ENCODE measurements around the gene MAP2K5. TPM values are rescaled to one million over a fixed set of nuclear protein-coding genes. Genes with fewer than 3 reads are reported as not detected.

Gene MAP2K5
- total RNA-seq, 1 donor from 2014 or later: 19.6 TPM

DNA sequence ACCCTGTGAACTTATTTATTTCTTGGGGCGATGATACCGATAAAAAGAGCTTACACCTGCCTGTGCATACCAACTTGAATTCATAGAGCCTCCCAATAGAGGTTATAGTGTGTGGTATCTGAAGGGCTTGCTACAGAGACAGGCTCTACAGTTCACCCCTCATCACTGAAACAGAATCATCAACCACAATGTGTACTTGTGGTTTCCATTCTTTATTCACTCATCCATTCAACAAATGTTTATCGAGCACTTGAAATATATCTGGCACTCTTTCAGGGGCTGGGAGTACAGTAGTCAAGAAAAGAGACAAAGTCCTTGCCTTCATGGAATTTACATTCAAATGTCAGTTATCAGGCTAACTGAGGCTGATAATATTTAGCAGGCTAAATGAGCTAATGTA is 148.4 kb downstream of the MAP2K5 start:
- Mint-ChIP-seq H3K27me3 (ENCODE audit: low read depth) (peaks cover 16% of the 10 kb centered on the region), H3K4me3 (no peak overlapping the region), H3K9me3 (peaks cover under 1% of the 10 kb centered on the region), H3K27ac (ENCODE audit: unreplicated experiment) (no peak overlapping the region), H3K36me3 (ENCODE audit: low read depth) (peaks cover 11% of the 10 kb centered on the region), H3K4me1 (peaks cover 25% of the 10 kb centered on the region)
- DNase-seq (ENCODE audit: low read depth, low spot score): no peak
- TF ChIP-seq, protein P1, sequence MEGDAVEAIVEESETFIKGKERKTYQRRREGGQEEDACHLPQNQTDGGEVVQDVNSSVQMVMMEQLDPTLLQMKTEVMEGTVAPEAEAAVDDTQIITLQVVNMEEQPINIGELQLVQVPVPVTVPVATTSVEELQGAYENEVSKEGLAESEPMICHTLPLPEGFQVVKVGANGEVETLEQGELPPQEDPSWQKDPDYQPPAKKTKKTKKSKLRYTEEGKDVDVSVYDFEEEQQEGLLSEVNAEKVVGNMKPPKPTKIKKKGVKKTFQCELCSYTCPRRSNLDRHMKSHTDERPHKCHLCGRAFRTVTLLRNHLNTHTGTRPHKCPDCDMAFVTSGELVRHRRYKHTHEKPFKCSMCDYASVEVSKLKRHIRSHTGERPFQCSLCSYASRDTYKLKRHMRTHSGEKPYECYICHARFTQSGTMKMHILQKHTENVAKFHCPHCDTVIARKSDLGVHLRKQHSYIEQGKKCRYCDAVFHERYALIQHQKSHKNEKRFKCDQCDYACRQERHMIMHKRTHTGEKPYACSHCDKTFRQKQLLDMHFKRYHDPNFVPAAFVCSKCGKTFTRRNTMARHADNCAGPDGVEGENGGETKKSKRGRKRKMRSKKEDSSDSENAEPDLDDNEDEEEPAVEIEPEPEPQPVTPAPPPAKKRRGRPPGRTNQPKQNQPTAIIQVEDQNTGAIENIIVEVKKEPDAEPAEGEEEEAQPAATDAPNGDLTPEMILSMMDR (conservative IDR thresholded peaks at IDR 0.05): no peak

DNA sequence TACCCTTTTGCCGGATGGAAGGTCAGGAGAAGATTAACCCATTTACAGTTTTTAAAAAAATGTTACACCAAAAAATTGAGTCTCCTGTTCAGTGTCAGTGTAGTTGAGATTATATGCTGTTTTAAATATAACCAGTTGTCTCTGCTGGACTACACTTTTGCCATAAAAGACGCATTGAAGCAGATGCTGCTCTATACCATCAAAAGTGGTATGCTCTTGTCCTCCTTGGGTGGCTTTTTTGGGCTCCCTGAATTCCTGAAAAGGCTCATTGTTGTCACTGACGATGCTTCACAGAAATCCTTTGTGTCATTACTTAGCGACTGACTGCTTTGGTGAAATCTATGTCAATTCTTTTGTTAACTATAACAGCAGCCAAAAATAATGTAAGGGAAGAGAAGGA is 148.9 kb downstream of the MAP2K5 start:
- Mint-ChIP-seq H3K4me1 (peaks cover 25% of the 10 kb centered on the region), H3K9me3 (no peaks in the 10 kb centered on the region), H3K4me3 (no peak overlapping the region), H3K36me3 (ENCODE audit: low read depth) (peaks cover 9% of the 10 kb centered on the region), H3K27me3 (ENCODE audit: low read depth) (peaks cover 16% of the 10 kb centered on the region), H3K27ac (ENCODE audit: unreplicated experiment) (no peak overlapping the region)
- TF ChIP-seq, protein P1 (conservative IDR thresholded peaks at IDR 0.05): no peak
- DNase-seq (ENCODE audit: low read depth, low spot score): no peak

DNA sequence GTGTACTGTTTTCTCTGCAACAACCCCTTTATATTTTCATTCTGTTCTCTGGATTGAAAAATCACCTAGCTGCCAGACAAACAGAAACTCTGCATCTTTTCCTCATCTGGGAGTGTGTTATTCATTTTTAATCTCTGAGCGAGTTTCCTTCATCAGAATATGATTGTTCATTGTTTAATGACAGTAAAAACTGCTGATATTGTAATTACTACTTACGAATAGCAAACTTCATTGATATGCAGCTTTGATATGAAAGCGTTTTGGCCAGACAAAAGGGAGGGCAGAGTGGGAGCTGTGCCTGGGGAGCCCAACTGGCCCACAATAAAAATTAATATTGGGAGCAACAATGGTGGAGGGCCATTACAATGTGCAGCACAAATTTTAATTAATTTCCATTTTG is 150.1 kb downstream of the MAP2K5 start:
- DNase-seq (ENCODE audit: low read depth, low spot score): no peak

DNA sequence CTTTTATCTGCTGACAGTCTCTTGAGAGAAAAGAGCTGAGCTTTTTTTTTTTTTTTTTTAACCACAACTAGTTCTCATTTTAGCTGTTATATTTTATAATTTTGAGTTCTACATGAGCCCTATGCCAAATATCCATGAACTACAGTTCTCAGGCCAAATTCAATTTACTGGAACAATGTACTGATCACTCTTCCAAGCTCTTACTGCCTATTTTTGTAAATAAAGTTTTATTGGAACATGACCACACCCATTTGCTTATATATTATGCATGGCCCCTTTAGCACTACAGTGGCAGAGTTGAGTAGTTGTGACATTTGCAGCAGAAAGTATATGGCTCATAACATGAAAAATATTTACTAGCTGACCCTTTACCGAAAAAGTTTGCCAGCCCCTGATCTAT is 153.6 kb downstream of the MAP2K5 start:
- Mint-ChIP-seq H3K36me3 (ENCODE audit: low read depth) (peaks cover 15% of the 10 kb centered on the region), H3K27ac (ENCODE audit: unreplicated experiment) (no peak overlapping the region), H3K9me3 (peaks cover 5% of the 10 kb centered on the region), H3K4me1 (peaks cover 20% of the 10 kb centered on the region), H3K4me3 (no peak overlapping the region), H3K27me3 (ENCODE audit: low read depth) (peaks cover 9% of the 10 kb centered on the region)
- no peak for DNase-seq (ENCODE audit: low read depth, low spot score)
- TF ChIP-seq, protein P1 (conservative IDR thresholded peaks at IDR 0.05): no peak

More for the DNA sequence above, 150.1 kb downstream of the MAP2K5 start:
- H3K27ac Mint-ChIP-seq (ENCODE audit: unreplicated experiment): no peak overlapping the region
- H3K27me3 Mint-ChIP-seq (ENCODE audit: low read depth): peaks cover 16% of the 10 kb centered on the region
- H3K36me3 Mint-ChIP-seq (ENCODE audit: low read depth): peaks cover 9% of the 10 kb centered on the region
- TF ChIP-seq, protein P1 (conservative IDR thresholded peaks at IDR 0.05): no peak
- H3K4me3 Mint-ChIP-seq: no peak overlapping the region
- no peaks in the 10 kb centered on the region for H3K9me3 Mint-ChIP-seq
- peaks cover 25% of the 10 kb centered on the region for H3K4me1 Mint-ChIP-seq

DNA sequence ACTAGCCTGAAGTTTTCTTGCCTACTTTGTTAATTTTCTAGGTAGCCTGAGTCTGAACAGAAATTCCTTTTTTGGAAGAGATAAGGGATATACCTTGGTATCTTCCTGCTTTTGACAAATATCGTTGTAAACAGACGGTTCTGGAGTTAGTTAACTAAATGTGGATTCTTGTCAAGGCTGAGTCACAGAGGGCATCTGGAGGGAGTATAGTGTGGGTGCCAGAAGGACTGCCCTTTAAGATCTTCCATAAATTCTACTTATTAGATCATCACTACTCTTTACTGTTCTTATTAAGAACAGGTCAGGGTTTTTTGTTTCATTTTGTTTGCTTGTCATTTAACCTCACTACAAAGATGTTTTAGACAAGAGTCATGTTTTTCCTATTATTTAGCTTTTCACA is 157.5 kb downstream of the MAP2K5 start:
- no peak overlapping the region for H3K4me3 Mint-ChIP-seq
- no peak overlapping the region for H3K27ac Mint-ChIP-seq (ENCODE audit: unreplicated experiment)
- H3K4me1 Mint-ChIP-seq: no peaks in the 10 kb centered on the region
- H3K27me3 Mint-ChIP-seq (ENCODE audit: low read depth): no peaks in the 10 kb centered on the region
- H3K36me3 Mint-ChIP-seq (ENCODE audit: low read depth): peaks cover 16% of the 10 kb centered on the region
- TF ChIP-seq, protein P1 (conservative IDR thresholded peaks at IDR 0.05): no peak
- DNase-seq (ENCODE audit: low read depth, low spot score): no peak
- H3K9me3 Mint-ChIP-seq: peaks cover 5% of the 10 kb centered on the region

DNA sequence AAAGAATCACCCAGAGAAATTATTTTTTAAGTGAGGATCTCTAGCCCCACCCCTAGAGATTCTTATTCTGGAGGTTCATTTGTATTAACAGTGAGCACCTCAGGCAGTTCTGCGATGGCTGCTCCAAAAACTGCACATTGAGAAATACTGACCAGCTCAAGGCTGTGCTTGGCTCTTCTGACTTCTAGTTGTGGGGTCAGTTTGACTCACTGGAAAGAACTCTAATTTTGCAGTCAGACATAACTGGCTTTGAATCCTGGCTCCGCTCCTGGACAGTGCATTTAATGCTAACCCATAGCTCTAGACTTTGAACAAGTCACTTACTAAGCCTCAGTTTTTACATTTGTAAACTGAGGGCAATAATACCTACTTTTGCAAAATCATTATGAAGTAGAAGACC is 159.2 kb downstream of the MAP2K5 start:
- Mint-ChIP-seq H3K9me3 (peaks cover 5% of the 10 kb centered on the region), H3K27ac (ENCODE audit: unreplicated experiment) (no peak overlapping the region), H3K36me3 (ENCODE audit: low read depth) (peaks cover 22% of the 10 kb centered on the region), H3K27me3 (ENCODE audit: low read depth) (no peaks in the 10 kb centered on the region), H3K4me3 (no peak overlapping the region), H3K4me1 (no peaks in the 10 kb centered on the region)
- no peak for DNase-seq (ENCODE audit: low read depth, low spot score)
- TF ChIP-seq, protein P1 (conservative IDR thresholded peaks at IDR 0.05): no peak

All from neural crest cell (in vitro differentiated cells).